Superior temporal gyrus (tissue), 1 donor: ENCODE measurements around the gene CHMP2B.
"Not testable (repeated sequence)": the region's sequence is repeated elsewhere in the genome, so short reads cannot be mapped to it uniquely, and the experiment has no call there.

Source experiments
- DNase-seq: peaks from one replicate; pipeline ENCODE4 v3.0.0-alpha.2; 2016; ENCODE audit errors: extremely low spot score

The CHMP2B gene

DNA sequence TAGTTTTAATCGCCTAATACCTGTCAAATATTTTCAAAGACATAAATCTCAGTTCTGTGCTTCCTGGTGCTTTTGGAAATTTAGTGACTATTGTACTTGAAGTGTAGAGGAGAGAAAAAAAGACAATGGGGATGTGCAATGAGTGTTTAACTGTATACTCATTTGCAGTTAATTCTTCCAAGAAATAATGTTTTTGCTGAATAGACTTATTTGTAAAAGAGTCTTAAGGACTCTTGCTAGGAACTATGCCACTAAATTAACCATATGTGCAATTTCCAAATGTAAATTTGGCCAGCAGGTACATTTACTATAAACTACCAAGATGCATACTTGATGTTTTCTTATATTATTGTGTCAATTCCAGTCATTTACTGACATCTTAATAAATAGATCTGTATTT, 2.0 kb downstream of the CHMP2B start:
- DNase-seq, result no peak

- DNase-seq, result no peak
These were observed 6.7 kb downstream of the CHMP2B start for GRCh38 chr3:87233805-87234204.

DNA sequence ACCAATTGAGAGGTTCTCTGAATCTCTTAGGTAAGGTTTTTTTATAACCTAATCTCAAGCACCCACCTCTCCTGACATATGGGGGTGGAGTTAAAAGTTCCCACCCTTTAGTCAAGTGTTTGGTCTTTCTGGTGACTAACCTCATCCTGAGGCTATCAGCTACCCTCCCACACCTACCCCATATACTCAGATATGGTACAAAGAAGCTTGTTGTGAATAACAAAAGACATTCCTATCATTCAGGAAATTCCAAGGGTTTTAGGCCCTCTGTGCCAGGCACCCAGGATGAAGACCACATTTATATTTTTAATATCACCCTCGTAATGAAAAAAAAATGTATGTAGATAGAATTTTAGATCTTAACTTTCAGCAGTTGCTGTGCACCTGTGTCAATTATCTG, 9.0 kb downstream of the CHMP2B start:
- DNase-seq, result no peak

DNA sequence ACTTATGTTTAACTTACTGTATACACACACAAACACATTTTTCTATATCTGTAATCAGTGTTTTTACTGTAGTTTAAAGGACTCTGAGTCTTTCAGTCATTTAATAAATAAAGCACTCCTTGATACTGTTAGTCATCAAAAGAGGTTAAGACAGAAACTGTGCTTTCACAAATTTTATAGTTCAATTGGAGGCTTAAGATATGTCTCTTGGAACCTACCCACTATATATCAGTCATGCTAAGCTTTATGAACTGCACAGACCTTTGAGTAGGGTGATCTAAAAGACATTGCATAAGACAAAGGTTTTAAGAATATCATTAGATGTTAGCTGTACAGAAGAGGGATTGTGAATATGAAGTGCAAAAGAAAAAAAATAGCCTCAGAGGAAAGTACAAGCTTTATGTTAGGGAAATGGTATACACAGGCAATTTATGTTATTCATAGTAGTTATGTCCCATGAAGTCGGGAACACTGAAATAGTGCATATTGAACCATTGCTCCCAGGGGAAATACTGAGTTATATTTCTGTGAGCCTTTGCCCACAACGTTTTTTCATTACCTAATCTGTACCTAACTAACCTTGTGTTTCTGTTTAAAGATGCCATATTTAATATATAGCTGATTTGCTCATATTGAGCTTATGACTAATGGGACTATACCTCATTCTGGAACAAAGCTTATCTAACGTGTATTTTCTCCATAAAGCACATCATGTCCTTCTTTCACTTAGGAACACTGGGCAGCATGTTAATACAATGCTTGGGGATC, 19.7 kb downstream of the CHMP2B start:
- DNase-seq, result no peak

GRCh38 chr3:87247430-87247773, 20.3 kb downstream of the CHMP2B start:
- no peak for DNase-seq

GRCh38 chr3:87248231-87248630, 21.1 kb downstream of the CHMP2B start:
- not testable (repeated sequence) for DNase-seq

DNA sequence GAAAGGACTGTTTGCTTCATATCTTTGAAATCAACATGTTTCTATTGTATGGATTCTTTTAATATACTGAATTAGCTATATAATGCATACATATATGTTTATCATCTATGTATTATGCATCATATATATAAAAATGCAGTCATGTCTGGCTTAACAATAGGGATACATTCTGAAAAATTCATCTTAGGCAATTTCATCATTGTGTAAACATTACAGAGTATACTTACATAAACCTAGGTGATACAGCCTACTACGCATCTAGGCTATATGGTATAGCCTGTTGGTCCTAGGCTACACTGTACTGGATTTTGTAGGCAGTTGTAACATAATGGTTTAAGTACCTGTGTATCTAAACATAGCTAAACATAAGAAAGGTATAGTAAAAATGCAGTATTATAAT, 21.7 kb downstream of the CHMP2B start:
- no peak for DNase-seq

DNA sequence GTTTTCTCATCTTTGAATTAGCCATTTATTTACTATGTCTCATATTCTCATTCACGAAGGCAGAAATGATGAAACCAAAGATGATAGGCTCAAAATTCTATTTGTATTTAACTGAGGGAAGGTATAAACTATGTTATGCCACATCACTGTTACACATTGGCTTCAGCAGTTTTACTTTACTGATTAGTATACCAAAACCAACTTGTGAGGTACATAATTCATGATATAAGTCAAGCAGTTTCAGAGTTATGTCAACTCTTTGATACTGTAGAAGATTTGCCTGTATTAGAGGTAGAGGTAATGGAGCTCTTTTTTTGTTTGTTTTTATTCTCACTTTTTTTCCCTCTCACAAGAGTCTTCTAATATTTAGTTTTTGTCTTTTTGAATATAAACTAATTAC, 22.9 kb downstream of the CHMP2B start:
- no peak for DNase-seq

DNA sequence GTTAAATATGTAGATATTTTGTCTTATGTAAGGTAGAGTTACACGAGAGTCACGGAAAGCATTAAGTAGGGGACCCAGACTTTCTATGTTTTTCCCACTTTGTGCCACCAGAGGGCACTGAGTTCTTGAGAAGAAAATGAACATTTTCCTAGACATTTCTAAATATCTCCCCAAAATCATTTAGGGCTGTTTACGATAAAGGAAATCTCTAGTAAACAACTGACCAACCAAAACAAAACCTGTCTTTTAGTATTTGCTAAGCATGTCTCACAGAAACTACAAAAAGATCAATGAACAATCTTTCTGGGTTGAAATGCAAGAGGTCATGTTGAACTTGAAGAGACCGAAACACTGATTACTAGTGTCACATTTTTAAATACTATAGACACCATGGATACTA, 33.2 kb downstream of the CHMP2B start:
- DNase-seq, result peak; percentile 86

DNA sequence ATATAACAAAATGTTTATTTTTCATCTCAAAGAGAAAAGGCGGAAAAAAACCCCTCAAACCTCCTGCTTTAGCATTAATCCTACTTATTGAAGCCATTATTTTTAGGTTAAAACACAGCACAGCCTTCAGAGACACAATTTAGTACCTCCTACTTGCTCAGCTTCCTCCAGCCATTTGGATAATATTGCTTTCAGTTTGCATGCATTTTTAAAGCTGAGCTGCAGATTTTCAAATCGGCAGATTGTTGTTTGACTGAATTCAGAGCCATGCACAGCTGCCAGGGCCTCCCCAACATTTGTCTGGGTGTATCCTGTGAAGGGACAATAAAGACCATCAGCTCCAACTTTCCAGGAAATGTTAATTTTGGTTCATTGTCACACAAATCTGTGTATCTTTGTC, 34.8 kb downstream of the CHMP2B start:
- DNase-seq, result no peak

GRCh38 chr3:87267953-87268645, 41.0 kb downstream of the CHMP2B start:
- no peak for DNase-seq

GRCh38 chr3:87268646-87269211, 41.6 kb downstream of the CHMP2B start:
- no peak for DNase-seq

- no peak for DNase-seq
These were observed 42.6 kb downstream of the CHMP2B start for GRCh38 chr3:87269723-87270122.

DNA sequence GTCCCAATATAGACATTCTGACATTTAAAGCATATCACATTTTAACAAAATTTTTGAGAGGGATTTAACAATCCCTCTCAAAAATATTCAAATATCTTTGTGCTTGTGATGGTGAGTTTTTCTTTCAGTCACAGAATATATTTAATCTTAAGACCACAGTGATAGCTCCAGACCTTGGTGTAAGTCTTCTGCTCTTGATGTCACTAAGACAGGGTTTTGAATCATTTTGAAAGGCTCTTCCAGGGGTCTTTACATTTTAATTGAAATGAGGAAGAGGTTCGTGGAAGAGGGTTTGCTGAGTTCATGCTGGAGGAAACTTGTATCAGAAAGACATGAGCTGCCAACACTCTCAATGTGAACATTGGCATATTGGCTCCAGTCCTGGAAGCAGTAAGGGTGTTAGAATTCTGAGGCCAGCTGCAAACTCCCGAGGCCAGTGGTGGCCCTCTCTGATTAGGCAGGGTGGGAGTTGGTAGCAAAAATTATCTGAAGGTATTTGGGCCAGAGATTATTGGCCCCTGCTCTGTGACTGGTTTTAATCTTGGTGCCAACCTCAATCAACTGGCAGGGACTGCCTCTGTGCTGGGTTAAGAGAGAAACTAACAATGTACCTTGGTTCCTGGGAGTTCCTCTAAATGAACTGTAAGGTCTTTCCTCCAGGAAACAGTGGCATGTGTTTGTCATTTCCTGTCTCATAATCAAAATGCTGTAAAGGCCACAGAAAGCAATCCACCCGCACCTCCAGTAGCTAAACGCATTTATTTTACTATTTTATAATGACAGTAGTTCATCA, 44.0 kb downstream of the CHMP2B start:
- no peak for DNase-seq

GRCh38 chr3:87272718-87273341, 45.7 kb downstream of the CHMP2B start:
- no peak for DNase-seq

DNA sequence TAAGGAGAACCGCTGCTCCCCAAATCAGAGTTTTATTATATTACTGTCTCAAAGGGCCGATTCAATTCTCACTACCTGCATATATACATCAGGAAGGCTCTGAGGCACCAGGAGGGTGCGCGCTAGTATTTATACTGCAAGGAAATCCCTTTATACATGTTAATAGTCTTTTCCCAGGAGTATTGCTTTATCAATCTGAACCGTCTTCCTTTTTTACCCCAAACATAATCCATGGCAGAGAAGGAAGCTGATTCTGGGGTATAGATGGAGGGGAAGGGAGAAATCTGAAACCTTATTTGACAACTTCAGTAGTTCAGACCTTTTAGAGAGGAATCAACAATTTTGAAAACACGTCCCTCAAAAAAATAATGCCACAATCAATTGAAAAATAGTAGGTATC, 49.4 kb downstream of the CHMP2B start, which contains the start of gene POU1F1:
POU1F1 (minus strand) TSS at position 101 of the 400 bp plus-strand sequence. CDS start 122 bp downstream, outside the sequence.
- no peak for DNase-seq

GRCh38 chr3:87287011-87287410, 59.9 kb downstream of the CHMP2B start:
- DNase-seq, result no peak

DNA sequence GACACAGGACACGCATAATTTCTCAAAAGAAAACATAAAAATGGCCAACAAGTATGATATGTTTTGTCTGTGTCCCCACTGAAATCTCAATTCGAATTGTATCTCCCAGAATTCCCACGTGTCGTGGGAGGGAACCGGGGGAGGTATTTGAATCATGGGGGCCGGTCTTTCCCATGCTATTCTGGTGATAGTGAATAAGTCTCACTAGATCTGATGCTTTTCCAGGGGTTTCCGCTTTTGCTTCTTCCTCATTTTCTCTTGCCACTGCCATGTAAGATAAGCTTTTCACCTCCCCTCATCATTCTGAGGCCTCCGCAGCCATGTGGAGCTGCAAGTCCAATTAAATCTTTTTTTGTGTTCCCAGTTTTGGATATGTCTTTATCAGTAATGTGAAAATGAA, 61.3 kb downstream of the CHMP2B start:
- DNase-seq, result no peak

- DNase-seq, result peak; percentile 84
These were observed 71.1 kb downstream of the CHMP2B start for GRCh38 chr3:87298111-87298718.

DNA sequence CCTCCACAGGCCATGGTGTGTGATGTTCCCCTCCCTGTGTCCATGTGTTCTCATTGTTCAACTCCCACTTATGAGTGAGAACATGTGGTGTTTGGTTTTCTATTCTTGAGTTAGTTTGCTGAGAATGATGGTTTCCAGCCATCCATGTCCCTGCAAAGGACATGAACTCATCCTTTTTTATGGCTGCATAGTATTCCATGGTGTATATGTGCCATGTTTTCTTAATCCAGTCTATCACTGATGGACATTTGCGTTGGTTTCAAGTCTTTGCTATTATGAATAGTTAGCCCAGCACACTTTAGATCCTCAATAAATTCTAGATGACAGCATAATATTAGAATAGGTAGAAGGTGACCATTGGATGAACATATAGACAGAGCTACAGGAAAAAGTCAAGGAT, 77.9 kb downstream of the CHMP2B start:
- DNase-seq, result not testable (repeated sequence)
